Stimulated activated CD8-positive, alpha-beta memory T cell treated with anti-CD3 and anti-CD28 coated beads, Interleukin-7, amount 100 ng/mL, for 1 hour (primary cell): ENCODE data around the gene USP35.

Source experiments
- DNase-seq, 2 donors: peaks; one replicate each; pipeline ENCODE4 v3.0.0-alpha.2; 2020; ENCODE audit warnings: low read depth in 2 of 2

USP35 gene

GRCh38 chr11:78234006-78234405 is 45.3 kb downstream of the USP35 start:
- no peak for DNase-seq

DNA sequence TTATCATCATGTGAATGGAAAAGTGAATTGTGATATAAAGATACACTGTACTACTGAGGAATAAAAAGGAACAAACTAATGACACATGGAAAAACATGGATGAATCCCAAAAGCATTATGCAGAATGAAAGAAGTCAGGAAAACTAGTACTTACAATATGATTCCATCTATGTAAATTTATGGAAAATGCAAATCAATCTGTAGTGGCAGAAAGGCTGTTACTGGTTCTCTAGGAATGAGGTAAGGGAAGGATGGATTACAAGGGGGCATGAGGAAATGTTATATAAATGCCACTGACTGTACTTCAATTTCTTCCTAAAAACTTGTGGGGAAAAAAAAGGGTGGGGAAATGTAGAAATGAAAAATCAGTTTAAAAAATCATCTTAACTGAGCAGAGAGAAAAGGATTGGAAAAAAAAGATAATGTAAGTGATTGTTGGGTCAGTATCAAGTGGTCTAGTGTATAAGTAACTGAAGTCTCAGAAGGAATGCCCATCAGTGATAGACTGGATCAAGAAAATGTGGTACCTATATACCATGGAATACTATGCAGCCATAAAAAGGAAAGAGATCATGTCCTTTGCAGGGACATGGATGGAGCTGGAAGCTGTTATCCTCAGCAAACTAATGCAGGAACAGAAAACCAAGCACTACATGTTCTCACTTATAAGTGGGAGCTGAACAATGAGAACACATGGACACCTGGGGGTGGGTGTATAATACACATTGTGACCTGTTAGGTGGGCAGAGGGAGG is 48.8 kb downstream of the USP35 start:
- DNase-seq = no peak

GRCh38 chr11:78239781-78240180 is 51.1 kb downstream of the USP35 start:
- DNase-seq = no peak

GRCh38 chr11:78241475-78241874 is 52.8 kb downstream of the USP35 start:
- DNase-seq = no peak

DNA sequence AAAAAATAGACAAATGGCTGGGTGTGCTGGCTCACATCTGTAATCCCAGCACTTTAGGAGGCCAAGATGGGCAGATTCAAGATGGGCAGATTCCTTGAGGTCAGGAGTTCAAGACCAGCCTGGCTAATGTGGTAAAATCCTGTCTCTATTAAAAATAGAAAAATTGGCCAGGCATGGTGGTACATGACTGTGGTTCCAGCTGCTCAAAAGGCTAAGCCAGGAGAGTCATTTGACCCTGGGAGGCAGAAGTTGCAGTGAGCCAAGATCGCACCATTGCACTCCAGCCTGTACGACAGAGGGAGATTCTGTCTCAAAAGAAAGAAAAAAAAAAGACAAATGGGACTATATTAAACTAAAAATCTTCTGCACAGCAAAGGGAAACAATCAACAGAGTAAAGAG is 55.4 kb downstream of the USP35 start:
- DNase-seq = no peak

GRCh38 chr11:78244546-78245255 is 56.0 kb downstream of the USP35 start:
- DNase-seq = no peak

GRCh38 chr11:78248191-78248590 is 59.5 kb downstream of the USP35 start:
- DNase-seq = no peak

DNA sequence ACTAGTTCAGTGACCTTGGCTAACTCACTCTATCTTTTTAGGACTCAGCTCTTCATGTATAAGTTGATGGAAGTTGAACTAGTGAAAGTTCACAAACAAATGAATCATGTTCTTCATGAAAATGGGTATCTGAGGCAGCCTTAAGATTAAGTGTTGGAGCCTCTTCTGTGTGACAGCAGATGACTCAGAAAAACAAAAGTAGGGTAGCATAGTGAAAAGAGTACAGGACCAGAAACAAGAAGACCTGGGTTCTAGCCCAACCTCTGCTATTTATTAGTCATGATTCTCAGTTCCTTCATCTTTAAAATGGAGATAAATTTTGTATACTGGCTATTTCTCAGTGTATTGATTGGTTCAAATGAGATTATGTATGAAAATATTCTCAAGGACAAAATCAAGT is 60.2 kb downstream of the USP35 start:
- DNase-seq = no peak

- DNase-seq = no peak
Measured at GRCh38 chr11:78250099-78250498, 61.4 kb downstream of the USP35 start.

- DNase-seq = no peak
Measured at GRCh38 chr11:78251083-78251775, 62.5 kb downstream of the USP35 start.

DNA sequence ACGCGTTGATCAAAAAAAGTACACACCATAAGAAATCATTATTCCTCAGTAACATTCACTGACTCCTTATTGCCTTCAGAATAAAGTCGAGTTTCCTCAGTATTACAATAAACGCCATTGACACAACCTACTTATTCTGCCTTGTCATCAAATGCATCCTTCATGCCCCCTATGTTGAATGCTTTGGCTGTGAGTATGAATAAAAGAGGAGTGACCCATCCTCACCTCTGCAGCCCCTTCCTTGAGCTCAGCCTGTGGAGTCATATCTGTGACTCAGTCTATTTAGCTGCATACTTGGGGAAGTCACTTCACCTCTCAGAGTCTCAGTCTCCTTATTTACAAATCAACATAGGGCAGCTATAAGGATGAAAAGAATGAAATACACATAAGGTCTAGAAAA is 65.1 kb downstream of the USP35 start:
- no peak for DNase-seq

DNA sequence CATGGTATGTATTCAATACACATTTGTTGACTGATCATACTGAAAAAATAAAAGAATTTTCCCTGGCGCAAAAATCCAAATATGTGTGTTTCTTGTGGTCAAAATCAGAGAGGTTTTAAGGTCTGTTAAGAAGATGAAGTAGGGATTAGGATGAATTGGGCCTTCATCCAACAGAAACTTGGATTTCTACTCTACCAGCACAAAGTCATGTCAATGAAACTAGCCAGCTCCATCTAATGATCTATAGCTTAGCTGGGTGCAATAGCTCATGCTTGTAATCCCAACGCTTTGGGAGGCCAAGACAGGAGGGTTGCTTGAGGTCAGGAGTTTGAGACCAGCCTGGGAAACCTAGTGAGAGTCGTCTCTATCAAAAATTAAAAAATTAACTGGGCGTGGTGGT is 65.5 kb downstream of the USP35 start:
- DNase-seq = no peak

GRCh38 chr11:78255919-78256318 is 67.2 kb downstream of the USP35 start:
- no peak for DNase-seq

DNA sequence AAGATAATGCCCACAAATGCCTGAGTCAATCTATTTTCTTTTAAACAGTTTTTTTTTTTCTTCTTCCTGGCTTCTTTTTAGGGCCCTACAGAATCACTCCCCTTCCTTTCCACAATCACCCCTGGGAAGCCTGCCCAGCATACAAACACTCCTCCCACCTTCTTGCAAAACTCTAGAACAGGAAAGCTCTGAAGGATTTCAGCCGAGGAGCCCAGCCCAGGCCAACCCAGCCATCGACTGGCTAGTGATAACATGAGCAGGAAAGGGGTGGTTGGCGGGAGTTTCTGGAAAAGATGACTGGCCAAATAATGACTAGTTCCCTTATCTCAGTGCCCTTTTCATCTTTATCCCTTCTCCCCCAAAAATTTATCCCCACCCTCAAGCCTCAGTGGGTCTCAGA is 68.2 kb downstream of the USP35 start:
- no peak for DNase-seq

DNA sequence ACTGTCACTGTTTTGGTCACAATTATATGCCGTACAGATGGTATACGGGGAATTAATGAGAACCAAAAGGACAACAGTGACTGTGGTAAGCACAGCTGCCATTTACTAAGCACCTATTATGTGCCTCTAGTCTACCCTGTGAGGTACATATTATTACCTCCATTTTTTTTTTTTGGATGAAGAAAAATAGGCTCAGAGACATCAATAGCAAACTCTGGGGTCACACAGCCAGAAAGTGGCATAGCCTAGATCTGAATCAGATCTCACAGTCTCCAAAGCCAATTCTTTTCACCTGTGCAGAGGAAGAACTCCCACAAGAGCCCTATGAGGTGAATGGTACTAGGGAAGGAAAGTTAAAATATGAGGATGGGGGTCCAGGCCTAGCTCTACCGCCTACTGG is 68.9 kb downstream of the USP35 start:
- DNase-seq = no peak

GRCh38 chr11:78259777-78260487 is 71.2 kb downstream of the USP35 start:
- no peak for DNase-seq

DNA sequence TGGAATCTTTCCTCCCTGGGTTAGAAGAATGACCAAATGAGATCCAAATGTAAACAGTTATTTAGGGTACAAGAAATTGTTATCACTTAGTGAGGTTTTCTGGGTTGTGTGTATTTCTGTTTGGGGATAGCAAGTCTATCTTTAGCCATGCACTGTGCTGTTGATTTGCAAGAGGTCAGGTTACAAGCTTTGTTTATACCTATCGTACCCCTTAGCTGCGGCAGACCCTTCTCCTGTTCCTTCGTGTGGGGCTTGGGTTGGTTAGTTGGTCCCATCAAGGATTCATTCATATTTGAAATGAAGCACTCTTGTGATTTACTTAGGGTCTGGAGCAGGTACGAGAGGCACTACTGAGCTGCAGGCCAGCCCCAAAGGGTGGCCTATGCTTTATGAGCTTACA is 72.6 kb downstream of the USP35 start:
- DNase-seq = no peak

- DNase-seq = no peak
Measured at GRCh38 chr11:78261828-78262227, 73.1 kb downstream of the USP35 start.

DNA sequence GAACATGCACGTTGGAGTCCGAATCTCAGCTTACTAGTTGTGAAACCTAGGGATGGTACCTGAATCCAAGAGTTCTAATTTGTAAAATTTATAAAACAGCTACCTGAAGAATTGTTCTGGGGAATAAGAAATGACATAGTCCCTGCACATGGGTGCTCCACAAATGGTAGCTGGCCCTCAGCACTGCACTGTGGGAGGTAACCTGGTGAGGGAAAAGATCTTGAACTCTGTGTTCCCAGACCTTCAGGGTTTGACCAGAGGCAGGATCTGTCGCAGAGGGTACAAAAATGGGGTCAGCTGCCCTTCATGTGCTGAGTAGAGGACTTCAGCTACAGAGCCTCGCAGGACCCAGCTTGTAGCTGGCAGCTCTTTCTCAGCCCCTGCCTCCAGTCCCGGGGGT is 73.5 kb downstream of the USP35 start:
- DNase-seq = no peak

DNA sequence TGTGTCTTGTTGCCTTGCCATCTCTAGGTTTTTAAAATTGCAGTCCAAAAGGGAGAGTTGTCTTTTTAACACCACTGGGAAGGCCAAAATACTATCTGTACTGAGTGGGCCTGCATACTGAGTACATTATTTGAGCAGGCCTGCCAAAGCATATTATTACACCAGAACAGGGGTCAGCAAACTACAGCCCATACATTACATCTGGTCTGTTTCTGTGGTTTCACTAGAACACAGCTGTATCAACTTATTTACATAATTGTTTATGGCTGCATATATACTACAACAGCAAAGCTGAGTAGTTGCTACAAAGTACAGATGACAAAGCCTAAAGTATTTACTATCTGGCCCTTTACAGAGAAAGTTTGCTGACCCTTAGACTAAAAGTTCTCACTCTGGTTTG is 74.0 kb downstream of the USP35 start:
- no peak for DNase-seq
